GM18868 (cell line): ENCODE measurements around the gene PSMD5.

ENCODE experiments used
- ATAC-seq: cut with Tn5 transposase; IDR thresholded peaks from one replicate; pipeline ENCODE4 v1.9.1; 2021; ENCODE audit warnings: mild to moderate bottlenecking, moderate library complexity; ENCODE audit not compliant: unreplicated experiment

PSMD5 gene

DNA sequence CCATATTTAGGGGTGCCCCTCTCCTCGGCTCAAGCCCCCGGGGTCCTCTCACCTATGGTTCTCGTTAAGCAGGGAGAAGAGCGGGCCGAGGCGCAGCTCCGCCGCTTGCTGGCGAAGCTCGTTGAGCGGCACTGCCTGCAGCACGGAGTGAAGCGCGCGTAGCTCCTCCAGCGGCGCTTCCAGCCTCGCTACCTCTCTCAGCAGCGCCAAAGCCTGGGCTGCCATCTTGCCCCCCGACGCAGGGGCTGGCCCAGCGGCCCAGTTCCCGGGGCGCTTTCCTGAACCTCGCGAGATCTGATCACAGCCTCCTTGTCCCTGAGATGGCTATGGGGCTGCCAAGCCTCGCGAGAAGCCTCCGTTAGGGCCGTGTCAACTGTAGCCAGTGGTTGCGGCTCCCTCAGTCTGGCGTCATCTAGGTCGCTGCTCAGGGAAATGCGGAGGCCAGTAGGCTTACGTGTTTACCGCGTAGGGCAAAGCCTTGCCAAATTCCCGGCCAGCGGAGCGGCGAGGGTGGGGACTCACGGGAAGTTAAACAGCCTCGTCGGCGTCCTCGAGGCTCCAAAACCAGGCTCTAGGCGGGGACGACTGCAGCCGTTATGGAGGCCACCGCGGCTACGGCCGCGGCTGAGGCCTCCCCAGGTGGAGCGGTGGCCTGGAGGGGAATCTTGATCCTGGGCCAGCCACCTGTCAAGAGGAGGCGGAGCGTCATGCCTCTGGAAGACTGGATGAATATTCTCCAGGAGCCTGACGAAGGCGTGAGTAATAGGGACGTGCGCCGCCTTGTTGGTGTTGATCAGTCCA is at the start of gene PSMD5:
Gene PSMD5 (minus strand): TSS at position 238 of the 801 bp plus-strand sequence. CDS start 13 bp downstream, at position 225.
- ATAC-seq = peak; percentile 100

DNA sequence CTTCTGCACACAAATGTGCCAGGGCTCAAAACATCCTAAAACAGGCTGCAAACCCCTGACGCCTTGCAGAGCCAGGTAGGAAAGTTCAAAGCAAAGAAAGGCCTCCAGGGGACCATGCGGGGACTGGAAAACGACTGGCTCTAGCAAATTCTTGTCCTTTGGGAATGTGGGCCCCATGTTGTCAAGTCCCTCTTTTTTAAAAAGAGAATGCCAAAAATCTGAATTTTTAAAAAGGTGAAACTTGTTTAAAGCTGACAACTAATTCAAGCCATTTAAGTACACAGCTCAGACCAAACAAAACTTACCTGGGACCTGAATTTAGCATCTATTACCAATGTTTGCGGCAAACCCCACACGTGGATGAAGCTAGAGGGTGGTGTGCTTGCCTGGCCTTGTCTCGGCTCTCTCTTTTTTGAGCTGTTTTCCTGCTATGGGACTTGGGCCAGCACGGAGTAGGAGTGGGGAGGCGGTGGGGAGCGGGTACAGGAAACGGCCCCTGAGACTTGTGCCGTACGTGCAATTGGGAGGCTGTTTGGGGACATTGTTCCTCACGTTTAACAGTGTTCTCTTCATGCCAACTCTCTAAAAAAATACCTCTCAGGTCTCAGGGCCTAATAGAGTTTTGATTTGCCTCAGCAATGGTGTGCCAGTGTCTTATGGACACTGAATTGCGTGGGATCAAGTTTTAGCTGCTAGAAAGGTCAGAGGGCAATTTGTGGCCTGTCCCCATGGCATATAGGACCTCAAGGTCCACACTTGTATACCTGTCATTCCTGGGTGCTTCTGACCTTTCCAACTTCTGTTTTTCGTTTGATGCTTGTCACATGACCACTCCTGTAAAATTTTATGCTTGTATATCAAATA is 49.4 kb upstream of the PSMD5 start:
- peak; percentile 21 for ATAC-seq

- ATAC-seq = no peak
These were observed 48.6 kb upstream of the PSMD5 start for GRCh38 chr9:120891245-120891883.

DNA sequence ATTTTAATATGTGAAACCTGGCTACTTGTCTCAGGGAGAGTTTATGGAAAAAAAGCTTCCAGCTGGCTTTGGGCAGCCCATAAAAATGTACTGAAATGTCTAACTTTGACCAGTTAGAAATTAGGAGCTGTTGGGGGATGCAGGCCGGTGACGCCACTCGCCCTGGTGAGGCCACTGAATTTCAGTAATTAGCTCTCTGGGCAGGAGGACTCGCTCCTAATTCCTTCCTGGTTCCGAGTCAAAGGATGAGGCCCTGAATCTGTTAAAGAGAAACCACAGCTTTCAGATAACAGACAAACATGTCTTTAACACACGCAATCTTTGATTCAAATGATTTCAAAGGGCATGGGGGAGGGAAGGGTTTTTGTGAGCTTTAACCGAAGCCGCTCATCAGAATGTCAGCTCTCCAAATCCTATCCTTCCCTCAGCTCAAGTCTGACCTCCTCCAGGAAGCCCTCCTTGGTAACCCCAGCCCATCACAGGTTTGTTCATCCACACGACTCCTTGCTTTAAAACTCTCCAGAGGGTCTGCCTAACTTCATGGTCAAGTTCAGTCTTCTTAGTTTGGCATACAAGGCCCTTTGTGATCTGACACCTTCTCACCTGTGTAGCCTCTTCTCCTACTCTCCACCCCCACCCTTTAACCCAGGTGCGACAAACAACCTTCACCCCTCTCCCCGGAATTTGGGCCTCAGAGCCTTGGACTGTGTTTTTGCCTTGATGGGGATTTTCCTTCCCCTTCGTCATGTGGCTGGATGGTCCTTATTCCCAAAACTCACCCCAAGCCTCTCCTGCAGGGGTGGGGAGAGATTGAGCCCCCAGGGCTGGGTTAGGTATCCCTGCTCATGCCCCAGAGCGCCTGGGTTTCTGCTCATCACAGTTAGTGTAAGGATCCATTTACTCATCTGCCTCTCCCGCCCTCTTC is 47.9 kb upstream of the PSMD5 start:
- ATAC-seq = no peak

- ATAC-seq = no peak
These were observed 47.0 kb upstream of the PSMD5 start for GRCh38 chr9:120889606-120890271.

DNA sequence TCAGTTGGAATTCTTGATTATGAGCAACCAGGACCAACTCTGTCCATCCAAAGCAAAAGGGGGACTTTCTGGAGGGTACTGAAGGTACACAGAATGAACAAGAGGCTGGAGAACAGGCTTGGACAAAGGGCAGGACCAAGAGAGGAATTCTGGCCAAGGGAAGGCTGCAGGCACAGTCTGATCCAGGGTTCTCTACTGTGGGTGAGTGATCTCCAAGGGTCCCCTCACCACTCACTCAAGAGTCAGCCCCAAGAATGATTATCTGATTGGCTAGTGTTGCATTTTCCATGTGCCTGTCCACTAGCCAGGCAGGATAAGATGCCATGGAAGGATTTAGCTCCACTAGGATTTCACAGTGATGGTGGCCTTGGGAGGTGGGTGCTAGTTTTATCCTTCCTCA is 45.9 kb upstream of the PSMD5 start:
- ATAC-seq = no peak

DNA sequence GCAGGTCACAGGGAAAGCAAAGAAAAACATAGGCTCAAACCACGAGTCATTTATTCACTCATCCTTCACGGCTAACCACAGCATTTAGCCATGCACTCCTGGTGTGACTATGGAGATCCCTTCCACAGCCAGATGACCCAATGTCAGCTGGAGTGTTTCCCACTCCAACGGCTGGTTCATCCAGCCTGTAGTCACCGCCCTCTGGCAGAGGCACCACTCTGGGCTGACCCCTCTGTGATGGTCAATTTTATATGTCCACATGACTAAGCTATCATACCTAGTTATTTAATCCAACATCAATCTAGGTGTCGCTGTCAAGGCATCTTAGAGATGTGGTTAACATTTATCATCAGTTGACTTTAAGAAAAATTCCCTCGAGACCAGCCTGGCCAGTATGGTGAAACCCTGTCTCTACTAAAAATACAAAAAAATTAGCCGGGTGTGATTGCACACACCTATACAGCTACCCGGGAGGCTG is 43.8 kb upstream of the PSMD5 start:
- ATAC-seq = peak; percentile 55

GRCh38 chr9:120885958-120886357 is 43.2 kb upstream of the PSMD5 start:
- peak; percentile 9 for ATAC-seq

- no peak for ATAC-seq
These were observed 42.7 kb upstream of the PSMD5 start for GRCh38 chr9:120885457-120885856.

GRCh38 chr9:120883608-120883996 is 40.9 kb upstream of the PSMD5 start:
- no peak for ATAC-seq

- ATAC-seq = no peak
These were observed 40.3 kb upstream of the PSMD5 start for GRCh38 chr9:120882935-120883607.

GRCh38 chr9:120879446-120879845 is 36.7 kb upstream of the PSMD5 start:
- ATAC-seq = no peak

DNA sequence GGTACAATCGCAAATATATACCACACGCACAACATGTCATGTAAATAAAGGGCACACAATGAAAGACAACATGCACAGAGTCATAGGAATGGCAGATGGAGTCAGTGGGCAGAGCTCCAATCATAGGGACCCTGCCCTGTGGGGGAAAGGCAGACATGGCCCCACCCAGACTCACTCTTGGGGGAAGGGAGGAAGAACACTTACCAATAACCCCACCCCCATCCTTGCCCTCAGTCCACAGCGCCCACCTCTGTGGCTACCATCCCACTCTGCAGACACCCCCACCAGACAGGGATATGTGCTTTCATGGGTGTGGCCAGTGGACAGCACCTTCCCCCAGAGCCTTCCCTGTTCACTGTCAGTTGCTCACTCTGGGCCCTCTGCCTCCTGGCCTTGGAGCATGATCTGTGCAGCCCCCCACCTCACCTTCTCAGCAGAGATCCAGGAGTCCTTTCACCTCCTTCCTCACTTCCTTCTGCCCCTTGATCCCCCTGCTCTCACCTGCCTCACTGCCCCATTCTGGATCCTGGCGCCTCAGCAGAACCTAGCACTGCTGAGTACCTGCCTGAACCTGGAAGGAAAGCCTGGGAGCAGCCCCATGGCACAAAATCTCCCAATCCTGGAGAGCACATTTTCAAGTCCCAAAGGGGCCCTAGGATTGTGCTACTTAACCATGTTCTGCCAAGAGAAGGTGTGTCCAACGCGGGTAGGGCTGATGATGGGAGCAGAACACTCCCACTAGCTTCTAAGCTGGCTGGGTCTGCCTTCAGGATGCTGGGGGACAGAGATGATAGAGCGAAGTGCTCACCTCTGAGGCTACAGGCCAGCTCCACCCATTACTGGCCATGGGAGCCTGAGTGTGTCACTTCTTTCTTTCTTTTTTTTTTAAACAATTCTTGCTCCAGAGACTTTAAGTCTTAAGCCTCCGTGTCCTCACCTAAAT is 35.7 kb upstream of the PSMD5 start:
- ATAC-seq = no peak

- peak; percentile 34 for ATAC-seq
These were observed 34.7 kb upstream of the PSMD5 start for GRCh38 chr9:120877276-120878034.

- peak; percentile 7 for ATAC-seq
These were observed 34.1 kb upstream of the PSMD5 start, which contains the start of gene PHF19 for GRCh38 chr9:120876842-120877240. TSS of gene PHF19 (minus strand) at chr9:120877188. CDS start at chr9:120874741, 2,447 bp downstream.

DNA sequence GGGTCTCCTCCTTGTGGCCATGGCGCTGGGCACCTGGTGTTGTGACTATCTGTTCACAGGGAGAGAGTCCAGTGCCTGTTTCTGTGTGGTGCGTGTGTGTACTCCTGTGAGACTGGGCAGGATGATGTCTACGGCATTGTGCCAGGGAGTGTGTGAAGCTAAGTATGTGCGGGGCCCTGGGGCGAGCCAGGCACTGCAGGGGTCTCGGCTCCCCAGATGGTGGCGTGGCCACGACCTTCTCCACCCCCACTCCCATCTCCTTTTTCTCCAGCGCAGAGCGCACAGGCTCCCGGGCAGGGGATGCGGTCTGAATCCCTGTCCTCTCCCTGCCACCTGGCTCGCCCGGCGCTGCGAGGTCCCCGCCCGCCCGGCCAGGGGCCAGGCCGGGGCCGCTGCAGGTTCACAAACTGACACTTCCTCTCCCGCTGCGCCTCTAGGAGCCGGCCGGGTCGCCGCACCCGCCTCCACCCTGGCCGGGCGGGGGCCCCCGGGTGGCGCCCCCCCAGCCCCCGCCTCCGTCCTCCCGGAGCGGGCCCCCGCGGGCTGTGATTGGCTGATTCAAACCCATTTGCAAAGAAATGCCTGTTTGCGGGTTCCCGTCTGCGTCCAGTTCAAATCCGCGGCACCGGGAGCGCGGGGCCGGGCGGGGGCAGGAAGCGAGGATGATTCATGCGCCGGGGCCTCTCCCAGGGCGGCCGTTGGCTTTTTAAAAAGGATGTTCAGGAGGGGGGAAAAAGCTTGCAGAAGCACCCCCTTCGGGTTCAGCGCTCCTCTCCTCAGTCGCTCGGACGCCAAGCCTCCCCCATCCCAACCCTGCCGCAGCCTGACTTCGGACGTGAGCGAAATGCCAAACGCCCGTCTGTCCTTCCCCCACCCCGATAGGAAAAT is 33.5 kb upstream of the PSMD5 start:
- peak; percentile 57 for ATAC-seq
